ENCODE measurements around the gene ZNF358. TPM values are rescaled to one million over a fixed set of nuclear protein-coding genes. Genes with fewer than 3 reads are reported as not detected.

Gene ZNF358
- total RNA-seq, 4 donors from 2014 or later, result 69.8 to 139 (median 116) TPM

DNA sequence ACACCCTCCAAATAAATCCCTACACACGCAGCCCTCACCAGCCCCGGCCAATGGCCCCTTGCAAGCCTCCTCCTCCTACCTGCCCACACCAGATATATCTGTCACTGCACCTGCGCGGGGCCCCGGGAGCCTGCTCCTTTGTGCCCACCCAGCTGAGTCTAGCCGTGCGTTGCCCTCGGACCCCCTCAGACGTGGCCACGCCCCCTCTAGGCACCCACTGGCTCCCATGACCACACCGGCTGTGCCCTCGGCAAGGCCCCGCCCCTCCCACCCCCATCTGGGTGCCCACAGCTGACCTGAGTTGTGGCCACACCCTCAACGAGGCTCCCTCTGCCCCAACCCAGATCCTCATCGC, 13.3 kb downstream of the ZNF358 start:
- in situ Hi-C loops (cut with MboI; ENCODE audit: low sequenced_read_pairs in 4 of 4), result loop anchor here in 1 of 4 donors (25.0 kb wide), 1 partner anchor 142 kb away; no protein-coding TSS in a partner anchor
- Histone ChIP-seq H3K9me3 (no peaks in the 10 kb centered on the region), H3K36me3 (peaks cover 0 to 58% of the 10 kb centered on the region in 2 donors), H3K4me1 (peaks cover 7 to 8% of the 10 kb centered on the region in 2 donors), H3K27ac (no peak overlapping the region), H3K27me3 (no peaks in the 10 kb centered on the region), H3K4me3 (no peak overlapping the region)
- TF ChIP-seq POLR2A (IDR thresholded peaks at IDR 0.05) (no peak), CTCF (IDR thresholded peaks at IDR 0.05 in 4 of 5, conservative IDR thresholded peaks at IDR 0.05 in 1 of 5) (no peak)
- DNase-seq, result no peak
- intact Hi-C loops (cut with DNase I; ENCODE audit: low total_unique reads), result no loop called here
- no peak for ATAC-seq

DNA sequence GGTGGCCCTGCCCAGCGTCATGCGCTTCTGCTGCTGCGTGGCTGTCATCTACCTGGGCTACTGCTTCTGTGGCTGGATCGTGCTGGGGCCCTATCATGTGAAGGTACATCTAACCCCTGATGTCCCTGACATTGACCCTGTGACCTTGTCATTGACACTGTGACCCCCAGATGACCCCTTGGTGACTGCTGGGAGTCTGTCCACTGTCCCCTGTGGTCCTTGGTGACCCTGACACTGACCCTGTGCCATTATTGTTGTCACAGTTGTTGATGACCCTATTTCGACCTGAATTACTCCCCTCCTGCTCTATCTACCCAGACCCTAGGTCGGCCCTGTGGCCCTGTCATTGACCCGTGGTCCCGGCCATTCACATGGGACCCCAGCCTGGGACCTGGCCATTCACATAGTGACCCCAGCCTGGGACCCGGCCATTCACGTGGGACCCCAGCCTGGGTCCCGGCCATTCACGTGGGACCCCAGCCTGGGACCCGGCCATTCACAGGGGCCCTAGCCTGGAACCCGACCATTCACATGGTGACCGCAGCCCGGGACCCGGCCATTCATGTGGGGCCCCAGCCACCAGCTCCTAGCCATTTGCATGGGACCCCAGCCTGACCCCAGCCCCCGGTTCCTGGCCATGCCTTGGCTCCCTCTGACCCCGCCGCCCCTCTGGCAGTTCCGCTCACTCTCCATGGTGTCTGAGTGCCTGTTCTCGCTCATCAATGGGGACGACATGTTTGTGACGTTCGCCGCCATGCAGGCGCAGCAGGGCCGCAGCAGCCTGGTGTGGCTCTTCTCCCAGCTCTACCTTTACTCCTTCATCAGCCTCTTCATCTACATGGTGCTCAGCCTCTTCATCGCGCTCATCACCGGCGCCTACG, 13.9 kb downstream of the ZNF358 start:
- Histone ChIP-seq H3K27me3 (no peaks in the 10 kb centered on the region), H3K36me3 (peaks cover 0 to 55% of the 10 kb centered on the region in 2 donors), H3K4me3 (no peak overlapping the region), H3K9me3 (no peaks in the 10 kb centered on the region), H3K27ac (no peak overlapping the region), H3K4me1 (peaks cover 7 to 10% of the 10 kb centered on the region in 2 donors)
- DNase-seq (no peak), ATAC-seq (no peak)
- intact Hi-C loops (cut with DNase I; ENCODE audit: low total_unique reads), result no loop called here
- TF ChIP-seq POLR2A (IDR thresholded peaks at IDR 0.05), result no peak
- no peak for TF ChIP-seq CTCF (IDR thresholded peaks at IDR 0.05 in 4 of 5, conservative IDR thresholded peaks at IDR 0.05 in 1 of 5)
- in situ Hi-C loops (cut with MboI; ENCODE audit: low sequenced_read_pairs in 4 of 4), result loop anchor here in 1 of 4 donors (25.0 kb wide), 1 partner anchor 143 kb away; no protein-coding TSS in a partner anchor

DNA sequence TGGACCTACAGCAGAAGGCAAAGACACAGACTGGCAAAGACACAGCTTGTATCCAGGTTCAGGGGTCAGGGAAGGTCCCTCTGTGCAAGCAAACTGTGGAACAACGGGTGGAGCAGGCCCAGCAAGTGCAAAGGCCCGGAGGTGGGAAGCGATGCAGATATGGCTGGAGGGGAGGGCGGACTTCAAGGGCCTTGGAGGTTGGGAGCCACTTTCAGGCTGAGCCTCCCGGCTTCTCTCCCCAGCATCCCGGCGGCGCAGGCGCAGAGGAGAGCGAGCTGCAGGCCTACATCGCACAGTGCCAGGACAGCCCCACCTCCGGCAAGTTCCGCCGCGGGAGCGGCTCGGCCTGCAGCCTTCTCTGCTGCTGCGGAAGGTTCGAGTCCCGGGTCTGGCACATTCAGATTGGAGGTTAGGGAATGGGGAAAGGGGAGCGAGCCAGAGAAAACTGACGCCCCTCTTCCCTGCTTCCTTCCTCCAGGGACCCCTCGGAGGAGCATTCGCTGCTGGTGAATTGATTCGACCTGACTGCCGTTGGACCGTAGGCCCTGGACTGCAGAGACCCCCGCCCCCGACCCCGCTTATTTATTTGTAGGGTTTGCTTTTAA, 17.5 kb downstream of the ZNF358 start:
- in situ Hi-C loops (cut with MboI; ENCODE audit: low sequenced_read_pairs in 4 of 4) (loop anchor here in 1 of 4 donors (25.0 kb wide), 1 partner anchor 146 kb away; no protein-coding TSS in a partner anchor), intact Hi-C loops (cut with DNase I; ENCODE audit: low total_unique reads) (no loop called here)
- H3K27ac ChIP-seq, result peak overlapping the region; percentile 86 to 90 (median 88)
- TF ChIP-seq POLR2A (IDR thresholded peaks at IDR 0.05) (no peak), CTCF (IDR thresholded peaks at IDR 0.05 in 4 of 5, conservative IDR thresholded peaks at IDR 0.05 in 1 of 5) (no peak)
- peak overlapping the region; percentile 88 to 92 (median 90) for H3K4me3 ChIP-seq
- no peaks in the 10 kb centered on the region for H3K27me3 ChIP-seq
- DNase-seq (peak in 1 of 2 donors; percentile 55), ATAC-seq (no peak)
- H3K9me3 ChIP-seq, result no peaks in the 10 kb centered on the region
- H3K36me3 ChIP-seq, result peaks cover 0 to 37% of the 10 kb centered on the region in 2 donors
- H3K4me1 ChIP-seq, result peaks cover 15 to 23% of the 10 kb centered on the region in 2 donors

GRCh38 chr19:7533925-7534480, 18.1 kb downstream of the ZNF358 start:
- Histone ChIP-seq H3K36me3 (peaks cover 0 to 37% of the 10 kb centered on the region in 2 donors), H3K27me3 (no peaks in the 10 kb centered on the region), H3K27ac (peak overlapping the region; percentile 86 to 90 (median 88)), H3K4me3 (peak overlapping the region; percentile 88 to 92 (median 90)), H3K9me3 (no peaks in the 10 kb centered on the region), H3K4me1 (peaks cover 15 to 23% of the 10 kb centered on the region in 2 donors)
- intact Hi-C loops (cut with DNase I; ENCODE audit: low total_unique reads), result loop anchor here (1.0 to 2.0 kb wide), 5 partner anchors 12 to 795 kb away; partner anchors contain the start of genes MCOLN1, PET100, TRIP10 and XAB2
- peak; percentile 78 to 85 for DNase-seq
- peak; percentile 84 to 85 for ATAC-seq
- in situ Hi-C loops (cut with MboI; ENCODE audit: low sequenced_read_pairs in 4 of 4), result loop anchor here in 1 of 4 donors (25.0 kb wide), 1 partner anchor 147 kb away; no protein-coding TSS in a partner anchor
- TF ChIP-seq POLR2A (IDR thresholded peaks at IDR 0.05), result peak; percentile 76 to 83
- TF ChIP-seq CTCF (IDR thresholded peaks at IDR 0.05 in 4 of 5, conservative IDR thresholded peaks at IDR 0.05 in 1 of 5), result no peak
